Vagina (tissue), 2 donors: ENCODE data around the gene MTHFSD. TPM values are rescaled to one million over a fixed set of nuclear protein-coding genes. Genes with fewer than 3 reads are reported as not detected.

Source experiments
- DNase-seq, 2 donors: peaks; one replicate each; pipeline ENCODE4 v3.0.0-alpha.2; 2017; ENCODE audit errors: extremely low spot score in 2 of 2
- H3K27ac ChIP-seq: fragments of 200-600 bp; sonication (generic); one replicate; pipeline ENCODE4 v1.5.1; 2019
- H3K27me3 ChIP-seq: fragments of 200-600 bp; sonication (generic); one replicate; pipeline ENCODE4 v1.5.1; 2019
- H3K36me3 ChIP-seq, 2 donors: fragments of 200-600 bp; sonication (generic); one replicate each; pipeline ENCODE4 v1.5.1; 2017 to 2019
- H3K4me1 ChIP-seq: fragments of 200-600 bp; sonication (generic); one replicate; pipeline ENCODE4 v1.5.1; 2019
- H3K4me3 ChIP-seq, 2 donors: fragments of 200-600 bp; sonication (generic); 1 replicate in 1 of 2; 2 replicates in 1 of 2; pipeline ENCODE4 v1.5.1; 2016 to 2019
- H3K9me3 ChIP-seq: fragments of 200-600 bp; sonication (generic); one replicate; pipeline ENCODE4 v1.5.1; 2019
- CTCF ChIP-seq, 3 experiments: fragments of 450-650 bp in 2 of 3; fragments of 200-600 bp in 1 of 3; sonication (generic) in 1 of 3; IDR thresholded peaks; one replicate each; pipeline ENCODE4 v1.5.1; 2017 to 2019; ENCODE audit warnings: antibody characterized with exemption in 3 of 3, mild to moderate bottlenecking in 2 of 3, moderate library complexity in 2 of 3
- POLR2A ChIP-seq, 2 donors: fragments of 450-650 bp; IDR thresholded peaks; one replicate each; pipeline ENCODE4 v1.6.1; 2017; ENCODE audit warnings: antibody characterized with exemption in 2 of 2, mild to moderate bottlenecking in 2 of 2, moderate library complexity in 2 of 2
- POLR2AphosphoS5 ChIP-seq, 2 donors: sonication (generic); formaldehyde crosslinking; IDR thresholded peaks; one replicate each; pipeline ENCODE4 v1.9.0; 2017; ENCODE audit warnings: antibody characterized with exemption in 2 of 2, mild to moderate bottlenecking in 2 of 2, low read depth in 1 of 2; ENCODE audit not compliant: insufficient read depth in 1 of 2
- intact Hi-C: fragments of 100-400 bp; cut with DNase I; formaldehyde crosslinking; loops from one replicate; pipeline ENCODE4 v1.15.1; 2023
- total RNA-seq: library from RNA; depleted of rRNA; stranded (reverse); fragments of >200 nt; gene quantifications from one replicate; pipeline ENCODE4 v1.2.3, GENCODE V29; 2016

The MTHFSD gene
- total RNA-seq, 1 donor from 2014 or later: 20.4 TPM

DNA sequence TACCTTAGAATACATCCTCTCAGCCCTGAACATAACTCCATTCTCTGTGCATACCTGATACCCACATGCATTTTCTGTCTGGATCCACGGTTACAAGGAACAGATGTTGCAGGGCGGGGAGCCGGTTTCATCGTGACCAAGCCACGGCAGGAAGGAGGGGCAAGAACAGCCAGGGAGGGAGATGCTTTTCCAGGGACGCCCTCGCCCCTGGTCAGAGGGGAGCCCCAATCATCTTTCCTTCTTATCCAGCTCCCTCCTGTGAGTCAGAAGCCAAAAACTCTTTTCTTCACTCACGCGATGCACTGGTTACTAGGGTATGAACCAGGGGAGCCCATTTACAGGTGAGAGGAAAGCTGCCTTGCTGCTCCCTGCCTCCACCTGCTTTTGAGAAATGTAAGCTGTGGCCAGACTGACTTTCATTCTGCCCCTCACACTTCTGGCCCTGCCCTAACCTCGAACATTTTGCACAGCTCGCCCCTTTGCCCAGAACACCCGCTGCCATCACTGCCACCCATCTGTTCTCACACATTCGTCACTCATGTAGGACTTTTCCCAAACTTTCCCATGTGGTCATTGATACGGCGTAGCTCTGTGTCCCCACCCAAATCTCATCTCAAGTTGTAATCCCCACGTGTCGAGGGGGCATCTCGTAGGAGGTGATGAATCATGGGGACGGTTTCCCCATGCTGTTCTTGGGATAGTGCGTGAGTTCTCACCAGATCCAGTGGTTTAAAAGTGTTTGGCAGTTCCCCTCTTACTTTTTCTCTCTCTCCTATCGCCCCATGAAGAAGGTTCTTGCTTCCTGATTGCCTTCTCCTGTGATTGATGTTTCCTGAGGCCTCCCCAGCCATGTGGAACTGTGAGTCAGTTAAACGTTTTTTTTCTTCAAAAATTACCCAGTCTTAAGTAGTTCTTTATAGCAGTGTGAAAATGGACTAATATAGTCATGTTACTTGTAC, 43.9 kb upstream of the MTHFSD start:
- Histone ChIP-seq H3K9me3 (no peaks in the 10 kb centered on the region), H3K27ac (no peak overlapping the region), H3K36me3 (no peaks in the 10 kb centered on the region), H3K4me1 (no peaks in the 10 kb centered on the region), H3K4me3 (no peak overlapping the region), H3K27me3 (no peaks in the 10 kb centered on the region)
- no peak for DNase-seq
- TF ChIP-seq POLR2A (IDR thresholded peaks at IDR 0.05) (no peak), CTCF (IDR thresholded peaks at IDR 0.05) (no peak), POLR2AphosphoS5 (IDR thresholded peaks at IDR 0.05; ENCODE audit: insufficient read depth in 1 of 2, low read depth in 1 of 2) (no peak)
- intact Hi-C loops: no loop called here

DNA sequence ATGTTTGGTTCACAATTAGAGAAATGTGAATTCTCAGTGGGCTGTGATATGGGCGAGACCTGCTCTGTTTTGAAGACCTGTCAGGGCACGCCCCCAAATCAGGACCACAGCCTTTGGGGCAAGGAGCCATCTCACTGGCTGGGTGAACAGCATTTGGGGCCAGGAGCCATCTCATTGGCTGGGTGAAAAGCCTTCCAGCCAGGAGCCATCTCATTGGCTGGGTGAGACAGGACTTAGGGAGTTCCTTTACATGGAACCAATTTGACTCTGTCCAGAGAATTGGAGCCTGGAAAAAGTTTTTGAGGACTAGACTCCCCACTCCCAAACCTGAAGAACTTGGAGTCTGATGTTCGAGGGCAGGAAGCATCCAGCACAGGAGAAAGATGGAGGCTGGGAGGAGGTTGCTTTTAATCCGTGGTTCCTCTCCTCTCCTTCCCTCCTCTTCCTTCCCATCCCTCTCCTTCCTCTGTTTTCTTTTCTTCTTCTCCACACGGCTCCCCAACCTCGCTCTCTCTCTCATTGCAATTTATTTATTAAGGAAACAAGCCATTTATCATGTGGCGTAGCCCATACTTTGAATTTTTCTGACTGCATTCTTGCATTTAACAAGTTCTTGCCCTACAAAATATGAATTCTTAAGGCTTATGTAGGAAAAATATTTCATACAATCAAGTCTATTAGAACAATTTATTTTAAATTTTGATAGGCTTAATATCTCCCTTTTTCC, 43.0 kb upstream of the MTHFSD start:
- Histone ChIP-seq H3K4me1 (no peaks in the 10 kb centered on the region), H3K27ac (no peak overlapping the region), H3K36me3 (no peaks in the 10 kb centered on the region), H3K4me3 (no peak overlapping the region), H3K27me3 (no peaks in the 10 kb centered on the region), H3K9me3 (no peaks in the 10 kb centered on the region)
- intact Hi-C loops: no loop called here
- no peak for TF ChIP-seq CTCF (IDR thresholded peaks at IDR 0.05)
- no peak for TF ChIP-seq POLR2AphosphoS5 (IDR thresholded peaks at IDR 0.05; ENCODE audit: insufficient read depth in 1 of 2, low read depth in 1 of 2)
- no peak for TF ChIP-seq POLR2A (IDR thresholded peaks at IDR 0.05)
- DNase-seq: no peak

DNA sequence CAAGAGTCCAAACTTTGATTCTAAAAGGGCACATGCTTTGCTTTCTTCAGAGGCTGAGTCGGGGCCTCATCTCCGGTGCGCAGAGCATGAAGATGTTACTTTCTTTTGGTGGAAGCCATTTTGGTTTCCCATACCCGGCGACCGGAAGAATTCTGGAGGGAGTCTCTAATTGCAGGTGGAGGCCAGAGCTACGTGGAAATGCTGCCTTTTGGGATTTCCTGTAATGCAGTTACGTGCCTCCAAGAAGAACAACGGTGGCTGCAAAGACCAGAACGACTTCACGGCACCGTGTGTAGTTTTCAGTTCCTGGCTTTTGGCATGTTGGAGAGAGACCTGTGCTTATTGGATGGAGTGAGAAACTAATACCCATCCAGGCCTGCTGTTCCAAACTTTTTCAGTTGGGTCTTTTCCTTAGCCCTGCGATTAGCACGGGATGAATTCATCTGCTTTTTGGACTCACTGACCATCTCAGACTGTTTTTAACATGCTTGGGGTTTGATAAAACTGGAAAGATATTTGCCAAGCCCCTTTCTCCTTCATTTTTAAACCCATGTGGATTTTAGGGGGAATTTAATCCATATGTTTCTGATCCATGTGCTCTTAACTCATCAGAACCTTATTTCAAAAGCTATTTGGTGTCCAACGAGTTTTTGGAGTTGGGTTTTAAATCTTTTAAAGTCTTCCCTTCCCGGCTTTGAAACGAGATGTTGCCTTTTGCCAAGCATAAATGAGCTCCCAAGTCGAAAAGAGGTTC, 42.3 kb upstream of the MTHFSD start:
- H3K4me3 ChIP-seq: no peak overlapping the region
- no peaks in the 10 kb centered on the region for H3K9me3 ChIP-seq
- TF ChIP-seq CTCF (IDR thresholded peaks at IDR 0.05) (no peak), POLR2AphosphoS5 (IDR thresholded peaks at IDR 0.05; ENCODE audit: insufficient read depth in 1 of 2, low read depth in 1 of 2) (no peak), POLR2A (IDR thresholded peaks at IDR 0.05) (no peak)
- intact Hi-C loops: no loop called here
- H3K27me3 ChIP-seq: no peaks in the 10 kb centered on the region
- no peak for DNase-seq
- H3K27ac ChIP-seq: no peak overlapping the region
- no peaks in the 10 kb centered on the region for H3K4me1 ChIP-seq
- no peaks in the 10 kb centered on the region for H3K36me3 ChIP-seq

DNA sequence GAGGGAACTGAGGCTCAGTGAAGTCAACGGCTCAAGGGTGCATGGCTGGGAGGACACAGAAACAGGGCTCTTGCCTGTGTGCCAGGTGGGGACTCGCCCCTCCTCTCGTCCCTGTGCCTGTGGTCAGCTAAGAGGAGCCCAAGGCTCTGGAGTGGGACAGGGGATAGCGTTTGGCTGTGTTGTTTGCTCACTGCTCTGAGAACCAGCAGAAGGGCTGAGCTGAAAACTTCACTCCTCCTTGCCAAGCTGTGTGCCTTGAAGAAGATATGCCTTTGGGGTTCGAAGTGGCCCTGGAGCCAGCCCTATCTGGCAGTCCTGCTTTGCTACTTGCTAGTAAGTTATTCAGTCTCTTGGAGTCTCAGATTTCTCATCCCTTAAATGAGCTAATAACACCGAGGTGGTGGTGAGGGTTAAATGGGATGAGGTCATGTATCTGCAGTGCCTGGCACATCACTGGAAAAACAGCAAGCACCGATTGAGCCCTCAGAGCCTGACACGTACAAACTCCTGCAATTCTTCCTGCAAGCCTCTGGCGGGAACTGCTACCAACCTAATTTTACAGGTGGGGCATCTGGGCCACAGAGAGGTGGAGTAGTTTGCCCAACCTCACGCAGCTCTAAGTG, 41.1 kb upstream of the MTHFSD start:
- intact Hi-C loops: no loop called here
- Histone ChIP-seq H3K9me3 (no peaks in the 10 kb centered on the region), H3K27me3 (no peaks in the 10 kb centered on the region), H3K27ac (no peak overlapping the region), H3K4me1 (no peaks in the 10 kb centered on the region), H3K4me3 (no peak overlapping the region), H3K36me3 (no peaks in the 10 kb centered on the region)
- DNase-seq: no peak
- TF ChIP-seq CTCF (IDR thresholded peaks at IDR 0.05): no peak
- no peak for TF ChIP-seq POLR2A (IDR thresholded peaks at IDR 0.05)
- no peak for TF ChIP-seq POLR2AphosphoS5 (IDR thresholded peaks at IDR 0.05; ENCODE audit: insufficient read depth in 1 of 2, low read depth in 1 of 2)
